ENCODE results near the gene ABCF1. TPM values are rescaled to one million over a fixed set of nuclear protein-coding genes. Genes with fewer than 3 reads are reported as not detected.
A peak's percentile ranks its signal among the peaks of the same experiment; 100 is the strongest.

The ABCF1 gene
- total and polyA plus RNA-seq, 4 donors, result 20.4 to 33.9 (median 26.1) TPM

DNA sequence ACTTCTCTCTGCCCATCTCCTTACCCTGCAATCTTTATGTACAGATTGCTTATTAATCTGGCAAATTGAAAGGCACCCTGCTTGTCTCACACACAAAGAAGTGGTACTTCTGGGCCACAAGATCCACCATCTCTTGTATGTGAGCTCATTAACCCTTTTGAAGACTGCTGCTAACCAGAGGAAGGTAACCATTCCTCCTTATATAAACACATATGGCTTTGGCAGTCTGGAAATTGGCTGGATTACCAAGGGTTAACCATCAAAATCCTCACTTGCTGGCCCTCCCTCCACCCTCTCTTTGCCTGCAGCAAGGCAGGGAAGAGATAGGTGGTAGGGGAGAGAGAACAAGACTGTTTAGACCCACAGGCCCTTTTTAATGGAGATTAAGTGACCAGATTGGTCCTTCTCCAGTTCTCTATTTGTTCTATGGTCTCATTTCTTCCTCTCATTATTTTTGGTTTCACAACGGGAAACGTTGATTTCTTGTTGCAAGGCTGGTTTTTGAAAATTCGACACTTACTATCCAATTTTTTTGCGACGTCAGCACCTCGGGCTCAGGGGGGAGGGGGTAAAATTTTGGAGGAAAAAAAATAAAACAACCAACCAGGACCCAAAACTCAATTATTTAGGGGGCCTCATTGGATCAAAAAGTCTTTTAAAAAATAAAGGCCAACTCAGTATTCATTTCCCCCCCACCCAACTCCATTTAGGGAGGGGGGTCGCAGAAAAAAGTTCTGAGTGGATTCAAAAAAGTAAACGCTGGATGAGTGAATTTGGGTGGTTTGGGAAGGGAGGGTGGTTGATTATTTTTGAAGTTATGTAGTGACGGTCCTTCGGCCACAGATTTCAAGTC lies 44.9 kb downstream of the ABCF1 start:
- DNase-seq (ENCODE audit: low spot score), result peak; percentile 56
- Histone ChIP-seq H3K27me3 (ENCODE audit: control insufficient read depth in 4 of 4, insufficient read depth in 4 of 4, low read length in 3 of 4) (no peaks in the 10 kb centered on the region), H3K4me3 (ENCODE audit: low read depth in 1 of 3, low read length in 3 of 3) (peak overlapping the region; percentile 90 to 97 (median 96)), H3K27ac (ENCODE audit: low read depth in 1 of 2, low read length in 2 of 2) (peak overlapping the region; percentile 83 to 92), H3K36me3 (ENCODE audit: control insufficient read depth in 4 of 4, insufficient read depth in 3 of 4, low read depth in 1 of 4, low read length in 3 of 4) (peaks cover 4 to 16% (median 11%) of the 10 kb centered on the region in 4 donors), H3K9ac (ENCODE audit: low read depth in 1 of 2, low read length in 2 of 2) (peak overlapping the region; percentile 99 to 100), H3K4me1 (ENCODE audit: control insufficient read depth in 4 of 4, insufficient read depth in 4 of 4, low read length in 3 of 4) (peaks cover 2 to 23% (median 14%) of the 10 kb centered on the region in 4 donors), H3K9me3 (ENCODE audit: control insufficient read depth in 4 of 4, low read length in 3 of 4) (no peaks in the 10 kb centered on the region)
- TF ChIP-seq HNF4A (conservative IDR thresholded peaks at IDR 0.05), result no peak
- peak; percentile 14 for TF ChIP-seq ATF3 (IDR thresholded peaks at IDR 0.05)
- TF ChIP-seq RAD21 (IDR thresholded peaks at IDR 0.05), result no peak
- TF ChIP-seq RXRA (IDR thresholded peaks at IDR 0.05), result peak in 1 of 2 donors; percentile 9
- no peak for TF ChIP-seq EGR1 (IDR thresholded peaks at IDR 0.05; ENCODE audit: low read depth in 2 of 2)
- TF ChIP-seq JUND (IDR thresholded peaks at IDR 0.05), result peak in 1 of 2 donors; percentile 23
- WGBS, result under 1% methylated on average over 10 of the region's 10 CpGs

- peak within 1 kb of the TSS; percentile 99 to 100 for H3K9ac ChIP-seq (ENCODE audit: low read depth in 1 of 2, low read length in 2 of 2)
- WGBS, result under 1% methylated on average over 40 of the region's 40 CpGs
- peak within 1 kb of the TSS; percentile 87 to 95 for H3K27ac ChIP-seq (ENCODE audit: low read depth in 1 of 2, low read length in 2 of 2)
- no peaks in the 10 kb centered on the region for H3K9me3 ChIP-seq (ENCODE audit: control insufficient read depth in 4 of 4, low read length in 3 of 4)
- TF ChIP-seq GABPA (IDR thresholded peaks at IDR 0.05 in 1 of 2, conservative IDR thresholded peaks at IDR 0.05 in 1 of 2) (peak; percentile 88 to 97), EGR1 (IDR thresholded peaks at IDR 0.05; ENCODE audit: low read depth in 2 of 2) (no peak), ATF3 (IDR thresholded peaks at IDR 0.05) (peak; percentile 62), SP1 (IDR thresholded peaks at IDR 0.05) (peak; percentile 92), TAF1 (conservative IDR thresholded peaks at IDR 0.05) (peak; percentile 100), RAD21 (IDR thresholded peaks at IDR 0.05) (no peak), YY1 (IDR thresholded peaks at IDR 0.05) (peak; percentile 94), NR2F2 (IDR thresholded peaks at IDR 0.05) (no peak), HNF4A (conservative IDR thresholded peaks at IDR 0.05) (no peak), HNF4G (IDR thresholded peaks at IDR 0.05) (no peak), ZBTB33 (IDR thresholded peaks at IDR 0.05) (peak; percentile 99)
- TF ChIP-seq, protein P1, sequence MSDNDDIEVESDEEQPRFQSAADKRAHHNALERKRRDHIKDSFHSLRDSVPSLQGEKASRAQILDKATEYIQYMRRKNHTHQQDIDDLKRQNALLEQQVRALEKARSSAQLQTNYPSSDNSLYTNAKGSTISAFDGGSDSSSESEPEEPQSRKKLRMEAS (IDR thresholded peaks at IDR 0.05), result no peak
- TF ChIP-seq, protein P2, sequence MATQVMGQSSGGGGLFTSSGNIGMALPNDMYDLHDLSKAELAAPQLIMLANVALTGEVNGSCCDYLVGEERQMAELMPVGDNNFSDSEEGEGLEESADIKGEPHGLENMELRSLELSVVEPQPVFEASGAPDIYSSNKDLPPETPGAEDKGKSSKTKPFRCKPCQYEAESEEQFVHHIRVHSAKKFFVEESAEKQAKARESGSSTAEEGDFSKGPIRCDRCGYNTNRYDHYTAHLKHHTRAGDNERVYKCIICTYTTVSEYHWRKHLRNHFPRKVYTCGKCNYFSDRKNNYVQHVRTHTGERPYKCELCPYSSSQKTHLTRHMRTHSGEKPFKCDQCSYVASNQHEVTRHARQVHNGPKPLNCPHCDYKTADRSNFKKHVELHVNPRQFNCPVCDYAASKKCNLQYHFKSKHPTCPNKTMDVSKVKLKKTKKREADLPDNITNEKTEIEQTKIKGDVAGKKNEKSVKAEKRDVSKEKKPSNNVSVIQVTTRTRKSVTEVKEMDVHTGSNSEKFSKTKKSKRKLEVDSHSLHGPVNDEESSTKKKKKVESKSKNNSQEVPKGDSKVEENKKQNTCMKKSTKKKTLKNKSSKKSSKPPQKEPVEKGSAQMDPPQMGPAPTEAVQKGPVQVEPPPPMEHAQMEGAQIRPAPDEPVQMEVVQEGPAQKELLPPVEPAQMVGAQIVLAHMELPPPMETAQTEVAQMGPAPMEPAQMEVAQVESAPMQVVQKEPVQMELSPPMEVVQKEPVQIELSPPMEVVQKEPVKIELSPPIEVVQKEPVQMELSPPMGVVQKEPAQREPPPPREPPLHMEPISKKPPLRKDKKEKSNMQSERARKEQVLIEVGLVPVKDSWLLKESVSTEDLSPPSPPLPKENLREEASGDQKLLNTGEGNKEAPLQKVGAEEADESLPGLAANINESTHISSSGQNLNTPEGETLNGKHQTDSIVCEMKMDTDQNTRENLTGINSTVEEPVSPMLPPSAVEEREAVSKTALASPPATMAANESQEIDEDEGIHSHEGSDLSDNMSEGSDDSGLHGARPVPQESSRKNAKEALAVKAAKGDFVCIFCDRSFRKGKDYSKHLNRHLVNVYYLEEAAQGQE (IDR thresholded peaks at IDR 0.05), result peak; percentile 97
- TF ChIP-seq, protein P3, sequence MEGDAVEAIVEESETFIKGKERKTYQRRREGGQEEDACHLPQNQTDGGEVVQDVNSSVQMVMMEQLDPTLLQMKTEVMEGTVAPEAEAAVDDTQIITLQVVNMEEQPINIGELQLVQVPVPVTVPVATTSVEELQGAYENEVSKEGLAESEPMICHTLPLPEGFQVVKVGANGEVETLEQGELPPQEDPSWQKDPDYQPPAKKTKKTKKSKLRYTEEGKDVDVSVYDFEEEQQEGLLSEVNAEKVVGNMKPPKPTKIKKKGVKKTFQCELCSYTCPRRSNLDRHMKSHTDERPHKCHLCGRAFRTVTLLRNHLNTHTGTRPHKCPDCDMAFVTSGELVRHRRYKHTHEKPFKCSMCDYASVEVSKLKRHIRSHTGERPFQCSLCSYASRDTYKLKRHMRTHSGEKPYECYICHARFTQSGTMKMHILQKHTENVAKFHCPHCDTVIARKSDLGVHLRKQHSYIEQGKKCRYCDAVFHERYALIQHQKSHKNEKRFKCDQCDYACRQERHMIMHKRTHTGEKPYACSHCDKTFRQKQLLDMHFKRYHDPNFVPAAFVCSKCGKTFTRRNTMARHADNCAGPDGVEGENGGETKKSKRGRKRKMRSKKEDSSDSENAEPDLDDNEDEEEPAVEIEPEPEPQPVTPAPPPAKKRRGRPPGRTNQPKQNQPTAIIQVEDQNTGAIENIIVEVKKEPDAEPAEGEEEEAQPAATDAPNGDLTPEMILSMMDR (IDR thresholded peaks at IDR 0.05; ENCODE audit: low read depth, low read length, missing input control), result no peak
- DNase-seq (ENCODE audit: low spot score), result peak; percentile 97
- H3K4me3 ChIP-seq (ENCODE audit: low read depth in 1 of 3, low read length in 3 of 3), result peak within 1 kb of the TSS; percentile 90 to 97 (median 96)
- no peaks in the 10 kb centered on the region for H3K27me3 ChIP-seq (ENCODE audit: control insufficient read depth in 4 of 4, insufficient read depth in 4 of 4, low read length in 3 of 4)
- peaks cover 2 to 23% (median 14%) of the 10 kb centered on the region in 4 donors for H3K4me1 ChIP-seq (ENCODE audit: control insufficient read depth in 4 of 4, insufficient read depth in 4 of 4, low read length in 3 of 4)
- H3K36me3 ChIP-seq (ENCODE audit: control insufficient read depth in 4 of 4, insufficient read depth in 3 of 4, low read depth in 1 of 4, low read length in 3 of 4), result peaks cover 4 to 19% (median 15%) of the 10 kb centered on the region in 4 donors
These were observed 45.7 kb downstream of the ABCF1 start, which contains the start of gene PPP1R10 for GRCh38 chr6:30616811-30617564. Gene PPP1R10 (minus strand): TSS chr6:30617243. CDS start chr6:30609944, 7,299 bp downstream.

All from liver (tissue), 9 donors.